HEK293 (cell line): ENCODE data around the gene FGF8.
A peak's percentile ranks its signal among the peaks of the same experiment; 100 is the strongest.

Experiments
- KLF10 ChIP-seq: fragments of 450-650 bp; IDR thresholded peaks from 2 replicates; pipeline ENCODE4 v1.5.1; 2018; ENCODE audit warnings: missing biosample characterization, mild to moderate bottlenecking, missing genetic modification characterization
- KLF7 ChIP-seq: fragments of 450-650 bp; formaldehyde crosslinking; IDR thresholded peaks from 2 replicates; pipeline ENCODE4 v1.5.1; 2016; ENCODE audit warnings: missing biosample characterization, missing genetic modification characterization, borderline replicate concordance
- KLF8 ChIP-seq: fragments of 450-650 bp; formaldehyde crosslinking; IDR thresholded peaks from 2 replicates; pipeline ENCODE4 v1.5.1; 2016; ENCODE audit warnings: missing biosample characterization, missing genetic modification characterization
- KLF9 ChIP-seq: fragments of 450-650 bp; formaldehyde crosslinking; IDR thresholded peaks from 2 replicates; pipeline ENCODE4 v1.5.1; 2016; ENCODE audit warnings: missing biosample characterization, missing genetic modification characterization, low read depth
- MYNN ChIP-seq: fragments of 450-650 bp; formaldehyde crosslinking; IDR thresholded peaks from 2 replicates; pipeline ENCODE4 v1.5.1; 2016; ENCODE audit warnings: missing biosample characterization, missing genetic modification characterization, borderline replicate concordance
- SETDB1 ChIP-seq: IDR thresholded peaks from one replicate; pipeline ENCODE4 v1.6.1; 2017; ENCODE audit warnings: mild to moderate bottlenecking, low read length, moderate library complexity, mixed read lengths; ENCODE audit not compliant: insufficient read length
- TRIM28 ChIP-seq: IDR thresholded peaks from 2 replicates; pipeline ENCODE4 v1.6.1; 2011; ENCODE audit warnings: low read length, control low read depth, borderline replicate concordance
- WT1 ChIP-seq: fragments of 450-650 bp; formaldehyde crosslinking; IDR thresholded peaks from 2 replicates; pipeline ENCODE4 v1.5.1; 2016; ENCODE audit warnings: missing biosample characterization, missing genetic modification characterization
- ZBTB17 ChIP-seq: fragments of 450-650 bp; formaldehyde crosslinking; IDR thresholded peaks from 2 replicates; pipeline ENCODE4 v1.5.1; 2016; ENCODE audit warnings: missing biosample characterization, missing genetic modification characterization
- ZBTB48 ChIP-seq: fragments of 450-650 bp; formaldehyde crosslinking; IDR thresholded peaks from 2 replicates; pipeline ENCODE4 v1.5.1; 2016; ENCODE audit warnings: missing biosample characterization, missing genetic modification characterization
- ZNF10 ChIP-seq: fragments of 450-650 bp; formaldehyde crosslinking; IDR thresholded peaks from 2 replicates; pipeline ENCODE4 v1.5.1; 2017; ENCODE audit warnings: missing biosample characterization, missing genetic modification characterization
- ZNF155 ChIP-seq: fragments of 450-650 bp; formaldehyde crosslinking; IDR thresholded peaks from 2 replicates; pipeline ENCODE4 v1.5.1; 2016; ENCODE audit warnings: missing biosample characterization, missing genetic modification characterization
- ZNF16 ChIP-seq: fragments of 450-650 bp; formaldehyde crosslinking; IDR thresholded peaks from 2 replicates; pipeline ENCODE4 v1.5.1; 2016; ENCODE audit warnings: low read depth, missing biosample characterization, missing genetic modification characterization
- ZNF239 ChIP-seq: fragments of 450-650 bp; formaldehyde crosslinking; IDR thresholded peaks from 2 replicates; pipeline ENCODE4 v1.5.1; 2016; ENCODE audit warnings: missing biosample characterization, missing genetic modification characterization
- ZNF544 ChIP-seq: fragments of 450-650 bp; formaldehyde crosslinking; IDR thresholded peaks from 2 replicates; pipeline ENCODE4 v1.5.0; 2017; ENCODE audit warnings: missing biosample characterization, missing genetic modification characterization
- ZNF571 ChIP-seq: fragments of 450-650 bp; formaldehyde crosslinking; IDR thresholded peaks from 2 replicates; pipeline ENCODE4 v1.5.0; 2017; ENCODE audit warnings: missing biosample characterization, missing genetic modification characterization
- ZNF747 ChIP-seq: fragments of 450-650 bp; formaldehyde crosslinking; IDR thresholded peaks from 2 replicates; pipeline ENCODE4 v1.5.1; 2016; ENCODE audit warnings: missing biosample characterization, missing genetic modification characterization
- ZNF791 ChIP-seq: fragments of 450-650 bp; formaldehyde crosslinking; IDR thresholded peaks from 2 replicates; pipeline ENCODE4 v1.5.1; 2016; ENCODE audit warnings: missing biosample characterization, missing genetic modification characterization
- TF ChIP-seq, protein P1 (sequence below): fragments of 450-650 bp; formaldehyde crosslinking; IDR thresholded peaks from 2 replicates; pipeline ENCODE4 v1.5.1; 2016; ENCODE audit warnings: missing biosample characterization, missing genetic modification characterization
- TF ChIP-seq, protein P2 (sequence below): fragments of 450-650 bp; formaldehyde crosslinking; IDR thresholded peaks from 2 replicates; pipeline ENCODE4 v1.5.1; 2017; ENCODE audit warnings: missing biosample characterization, missing genetic modification characterization
- TF ChIP-seq, protein P3 (sequence below): fragments of 450-650 bp; formaldehyde crosslinking; IDR thresholded peaks from 2 replicates; pipeline ENCODE4 v1.5.1; 2016; ENCODE audit warnings: missing biosample characterization, missing genetic modification characterization
- TF ChIP-seq, protein P4 (sequence below): fragments of 450-650 bp; formaldehyde crosslinking; IDR thresholded peaks from 2 replicates; pipeline ENCODE4 v1.5.1; 2016; ENCODE audit warnings: missing biosample characterization, missing genetic modification characterization
- TF ChIP-seq, protein P5 (sequence below): fragments of 450-650 bp; formaldehyde crosslinking; IDR thresholded peaks from 2 replicates; pipeline ENCODE4 v1.5.1; 2016; ENCODE audit warnings: missing biosample characterization, missing genetic modification characterization
- TF ChIP-seq, protein P6 (sequence below): fragments of 450-650 bp; formaldehyde crosslinking; conservative IDR thresholded peaks from 2 replicates; pipeline ENCODE4 v1.5.1; 2016; ENCODE audit warnings: low read depth, missing biosample characterization, missing genetic modification characterization
- TF ChIP-seq, protein P7 (sequence below): fragments of 450-650 bp; formaldehyde crosslinking; IDR thresholded peaks from 2 replicates; pipeline ENCODE4 v1.5.1; 2016; ENCODE audit warnings: missing biosample characterization, missing genetic modification characterization, borderline replicate concordance

Gene FGF8

DNA sequence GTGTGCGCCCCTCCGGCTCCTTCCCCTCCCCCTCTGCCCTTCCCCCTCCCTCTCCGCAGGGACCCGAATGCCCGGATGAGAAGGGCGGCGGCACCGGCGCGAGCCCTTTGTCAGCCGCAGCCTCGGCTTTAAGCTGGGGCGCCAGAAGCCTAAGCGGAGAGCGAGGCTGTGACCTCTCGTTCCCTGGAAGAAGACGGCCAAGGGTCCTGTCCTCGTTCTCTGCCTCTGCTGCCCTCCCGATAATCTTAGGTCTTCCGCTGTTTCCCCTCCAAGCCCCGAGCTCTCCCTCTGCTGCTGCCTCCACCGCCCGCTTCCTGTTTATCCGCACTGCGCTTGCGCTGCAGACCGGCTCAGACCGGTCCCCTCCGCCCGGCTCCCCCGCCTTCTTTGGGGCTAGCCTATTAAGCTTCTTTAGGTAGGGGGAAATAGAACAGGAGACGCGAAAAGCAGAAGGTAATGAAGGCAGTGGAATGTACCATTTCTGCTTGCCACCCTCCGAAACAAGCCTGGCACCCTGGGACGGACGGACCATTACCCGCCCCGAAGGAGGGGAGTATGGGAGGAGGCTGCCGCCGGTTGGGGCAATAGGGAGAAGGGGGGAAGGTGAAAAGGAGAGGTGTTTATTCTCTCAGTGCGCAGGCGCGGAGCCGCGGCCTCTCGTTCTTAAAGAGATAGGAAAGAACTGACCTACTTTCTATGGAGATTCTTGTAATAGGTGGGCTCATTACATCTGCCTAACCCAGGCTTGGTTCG is 42.4 kb upstream of the FGF8 start, which contains the start of gene OGA (continued):
- TF ChIP-seq, protein P1, sequence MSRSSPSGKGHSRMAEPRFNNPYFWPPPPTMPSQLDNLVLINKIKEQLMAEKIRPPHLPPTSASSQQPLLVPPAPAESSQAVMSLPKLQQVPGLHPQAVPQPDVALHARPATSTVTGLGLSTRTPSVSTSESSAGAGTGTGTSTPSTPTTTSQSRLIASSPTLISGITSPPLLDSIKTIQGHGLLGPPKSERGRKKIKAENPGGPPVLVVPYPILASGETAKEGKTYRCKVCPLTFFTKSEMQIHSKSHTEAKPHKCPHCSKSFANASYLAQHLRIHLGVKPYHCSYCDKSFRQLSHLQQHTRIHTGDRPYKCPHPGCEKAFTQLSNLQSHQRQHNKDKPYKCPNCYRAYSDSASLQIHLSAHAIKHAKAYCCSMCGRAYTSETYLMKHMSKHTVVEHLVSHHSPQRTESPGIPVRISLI = no peak
- TF ChIP-seq WT1 (tag by site-specific recombination) (peak; percentile 87), ZNF791 (no peak), KLF7 (no peak; the same call in 1 of the 2 replicates), ZNF571 (tag by site-specific recombination) (no peak), TRIM28 (peak; percentile 50; the same call in 1 of the 2 replicates), MYNN (tag by site-specific recombination) (no peak; the same call in 1 of the 2 replicates), KLF10 (peak; percentile 42; the same call in 1 of the 2 replicates), SETDB1 (no peak), ZNF239 (tag by site-specific recombination) (no peak), KLF9 (tag by site-specific recombination) (peak; percentile 54; the same call in 1 of the 2 replicates), ZNF155 (tag by site-specific recombination) (no peak), KLF8 (tag by site-specific recombination) (peak; percentile 97), ZNF747 (tag by site-specific recombination) (no peak), ZNF16 (tag by site-specific recombination) (no peak), ZBTB17 (tag by site-specific recombination) (no peak), ZNF10 (tag by site-specific recombination) (no peak), ZNF544 (tag by site-specific recombination) (no peak), ZBTB48 (tag by site-specific recombination) (peak; percentile 81; the same call in 1 of the 2 replicates)
- TF ChIP-seq, protein P2, sequence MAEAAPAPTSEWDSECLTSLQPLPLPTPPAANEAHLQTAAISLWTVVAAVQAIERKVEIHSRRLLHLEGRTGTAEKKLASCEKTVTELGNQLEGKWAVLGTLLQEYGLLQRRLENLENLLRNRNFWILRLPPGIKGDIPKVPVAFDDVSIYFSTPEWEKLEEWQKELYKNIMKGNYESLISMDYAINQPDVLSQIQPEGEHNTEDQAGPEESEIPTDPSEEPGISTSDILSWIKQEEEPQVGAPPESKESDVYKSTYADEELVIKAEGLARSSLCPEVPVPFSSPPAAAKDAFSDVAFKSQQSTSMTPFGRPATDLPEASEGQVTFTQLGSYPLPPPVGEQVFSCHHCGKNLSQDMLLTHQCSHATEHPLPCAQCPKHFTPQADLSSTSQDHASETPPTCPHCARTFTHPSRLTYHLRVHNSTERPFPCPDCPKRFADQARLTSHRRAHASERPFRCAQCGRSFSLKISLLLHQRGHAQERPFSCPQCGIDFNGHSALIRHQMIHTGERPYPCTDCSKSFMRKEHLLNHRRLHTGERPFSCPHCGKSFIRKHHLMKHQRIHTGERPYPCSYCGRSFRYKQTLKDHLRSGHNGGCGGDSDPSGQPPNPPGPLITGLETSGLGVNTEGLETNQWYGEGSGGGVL (tag by site-specific recombination) = peak; percentile 64
- TF ChIP-seq, protein P3, sequence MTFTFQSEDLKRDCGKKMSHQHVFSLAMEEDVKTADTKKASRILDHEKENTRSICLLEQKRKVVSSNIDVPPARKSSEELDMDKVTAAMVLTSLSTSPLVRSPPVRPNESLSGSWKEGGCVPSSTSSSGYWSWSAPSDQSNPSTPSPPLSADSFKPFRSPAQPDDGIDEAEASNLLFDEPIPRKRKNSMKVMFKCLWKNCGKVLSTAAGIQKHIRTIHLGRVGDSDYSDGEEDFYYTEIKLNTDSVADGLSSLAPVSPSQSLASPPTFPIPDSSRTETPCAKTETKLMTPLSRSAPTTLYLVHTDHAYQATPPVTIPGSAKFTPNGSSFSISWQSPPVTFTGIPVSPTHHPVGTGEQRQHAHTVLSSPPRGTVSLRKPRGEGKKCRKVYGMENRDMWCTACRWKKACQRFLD (tag by site-specific recombination) = no peak
- TF ChIP-seq, protein P4, sequence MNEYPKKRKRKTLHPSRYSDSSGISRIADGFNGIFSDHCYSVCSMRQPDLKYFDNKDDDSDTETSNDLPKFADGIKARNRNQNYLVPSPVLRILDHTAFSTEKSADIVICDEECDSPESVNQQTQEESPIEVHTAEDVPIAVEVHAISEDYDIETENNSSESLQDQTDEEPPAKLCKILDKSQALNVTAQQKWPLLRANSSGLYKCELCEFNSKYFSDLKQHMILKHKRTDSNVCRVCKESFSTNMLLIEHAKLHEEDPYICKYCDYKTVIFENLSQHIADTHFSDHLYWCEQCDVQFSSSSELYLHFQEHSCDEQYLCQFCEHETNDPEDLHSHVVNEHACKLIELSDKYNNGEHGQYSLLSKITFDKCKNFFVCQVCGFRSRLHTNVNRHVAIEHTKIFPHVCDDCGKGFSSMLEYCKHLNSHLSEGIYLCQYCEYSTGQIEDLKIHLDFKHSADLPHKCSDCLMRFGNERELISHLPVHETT = 0 out of 2 replicates have a peak, but pooled peaks have one; percentile 65
- TF ChIP-seq, protein P5, sequence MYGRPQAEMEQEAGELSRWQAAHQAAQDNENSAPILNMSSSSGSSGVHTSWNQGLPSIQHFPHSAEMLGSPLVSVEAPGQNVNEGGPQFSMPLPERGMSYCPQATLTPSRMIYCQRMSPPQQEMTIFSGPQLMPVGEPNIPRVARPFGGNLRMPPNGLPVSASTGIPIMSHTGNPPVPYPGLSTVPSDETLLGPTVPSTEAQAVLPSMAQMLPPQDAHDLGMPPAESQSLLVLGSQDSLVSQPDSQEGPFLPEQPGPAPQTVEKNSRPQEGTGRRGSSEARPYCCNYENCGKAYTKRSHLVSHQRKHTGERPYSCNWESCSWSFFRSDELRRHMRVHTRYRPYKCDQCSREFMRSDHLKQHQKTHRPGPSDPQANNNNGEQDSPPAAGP (tag by site-specific recombination) = peak; percentile 76
- TF ChIP-seq, protein P6, sequence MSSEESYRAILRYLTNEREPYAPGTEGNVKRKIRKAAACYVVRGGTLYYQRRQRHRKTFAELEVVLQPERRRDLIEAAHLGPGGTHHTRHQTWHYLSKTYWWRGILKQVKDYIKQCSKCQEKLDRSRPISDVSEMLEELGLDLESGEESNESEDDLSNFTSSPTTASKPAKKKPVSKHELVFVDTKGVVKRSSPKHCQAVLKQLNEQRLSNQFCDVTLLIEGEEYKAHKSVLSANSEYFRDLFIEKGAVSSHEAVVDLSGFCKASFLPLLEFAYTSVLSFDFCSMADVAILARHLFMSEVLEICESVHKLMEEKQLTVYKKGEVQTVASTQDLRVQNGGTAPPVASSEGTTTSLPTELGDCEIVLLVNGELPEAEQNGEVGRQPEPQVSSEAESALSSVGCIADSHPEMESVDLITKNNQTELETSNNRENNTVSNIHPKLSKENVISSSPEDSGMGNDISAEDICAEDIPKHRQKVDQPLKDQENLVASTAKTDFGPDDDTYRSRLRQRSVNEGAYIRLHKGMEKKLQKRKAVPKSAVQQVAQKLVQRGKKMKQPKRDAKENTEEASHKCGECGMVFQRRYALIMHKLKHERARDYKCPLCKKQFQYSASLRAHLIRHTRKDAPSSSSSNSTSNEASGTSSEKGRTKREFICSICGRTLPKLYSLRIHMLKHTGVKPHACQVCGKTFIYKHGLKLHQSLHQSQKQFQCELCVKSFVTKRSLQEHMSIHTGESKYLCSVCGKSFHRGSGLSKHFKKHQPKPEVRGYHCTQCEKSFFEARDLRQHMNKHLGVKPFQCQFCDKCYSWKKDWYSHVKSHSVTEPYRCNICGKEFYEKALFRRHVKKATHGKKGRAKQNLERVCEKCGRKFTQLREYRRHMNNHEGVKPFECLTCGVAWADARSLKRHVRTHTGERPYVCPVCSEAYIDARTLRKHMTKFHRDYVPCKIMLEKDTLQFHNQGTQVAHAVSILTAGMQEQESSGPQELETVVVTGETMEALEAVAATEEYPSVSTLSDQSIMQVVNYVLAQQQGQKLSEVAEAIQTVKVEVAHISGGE = peak; percentile 88
- TF ChIP-seq, protein P7, sequence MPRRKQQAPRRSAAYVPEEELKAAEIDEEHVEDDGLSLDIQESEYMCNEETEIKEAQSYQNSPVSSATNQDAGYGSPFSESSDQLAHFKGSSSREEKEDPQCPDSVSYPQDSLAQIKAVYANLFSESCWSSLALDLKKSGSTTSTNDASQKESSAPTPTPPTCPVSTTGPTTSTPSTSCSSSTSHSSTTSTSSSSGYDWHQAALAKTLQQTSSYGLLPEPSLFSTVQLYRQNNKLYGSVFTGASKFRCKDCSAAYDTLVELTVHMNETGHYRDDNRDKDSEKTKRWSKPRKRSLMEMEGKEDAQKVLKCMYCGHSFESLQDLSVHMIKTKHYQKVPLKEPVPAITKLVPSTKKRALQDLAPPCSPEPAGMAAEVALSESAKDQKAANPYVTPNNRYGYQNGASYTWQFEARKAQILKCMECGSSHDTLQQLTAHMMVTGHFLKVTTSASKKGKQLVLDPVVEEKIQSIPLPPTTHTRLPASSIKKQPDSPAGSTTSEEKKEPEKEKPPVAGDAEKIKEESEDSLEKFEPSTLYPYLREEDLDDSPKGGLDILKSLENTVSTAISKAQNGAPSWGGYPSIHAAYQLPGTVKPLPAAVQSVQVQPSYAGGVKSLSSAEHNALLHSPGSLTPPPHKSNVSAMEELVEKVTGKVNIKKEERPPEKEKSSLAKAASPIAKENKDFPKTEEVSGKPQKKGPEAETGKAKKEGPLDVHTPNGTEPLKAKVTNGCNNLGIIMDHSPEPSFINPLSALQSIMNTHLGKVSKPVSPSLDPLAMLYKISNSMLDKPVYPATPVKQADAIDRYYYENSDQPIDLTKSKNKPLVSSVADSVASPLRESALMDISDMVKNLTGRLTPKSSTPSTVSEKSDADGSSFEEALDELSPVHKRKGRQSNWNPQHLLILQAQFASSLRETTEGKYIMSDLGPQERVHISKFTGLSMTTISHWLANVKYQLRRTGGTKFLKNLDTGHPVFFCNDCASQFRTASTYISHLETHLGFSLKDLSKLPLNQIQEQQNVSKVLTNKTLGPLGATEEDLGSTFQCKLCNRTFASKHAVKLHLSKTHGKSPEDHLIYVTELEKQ (tag by site-specific recombination) = 0 out of 2 replicates have a peak, but pooled peaks have one; percentile 27
